NCI-H774 (cell line): ENCODE measurements around the gene DDX21.
A peak's percentile ranks its signal among the peaks of the same experiment; 100 is the strongest.
"Not testable (repeated sequence)": the region's sequence is repeated elsewhere in the genome, so short reads cannot be mapped to it uniquely, and the experiment has no call there.

Experiments
- DNase-seq: peaks from one replicate; lab custom pipeline; 2025; lab: John Stamatoyannopoulos, UW

The DDX21 gene

DNA sequence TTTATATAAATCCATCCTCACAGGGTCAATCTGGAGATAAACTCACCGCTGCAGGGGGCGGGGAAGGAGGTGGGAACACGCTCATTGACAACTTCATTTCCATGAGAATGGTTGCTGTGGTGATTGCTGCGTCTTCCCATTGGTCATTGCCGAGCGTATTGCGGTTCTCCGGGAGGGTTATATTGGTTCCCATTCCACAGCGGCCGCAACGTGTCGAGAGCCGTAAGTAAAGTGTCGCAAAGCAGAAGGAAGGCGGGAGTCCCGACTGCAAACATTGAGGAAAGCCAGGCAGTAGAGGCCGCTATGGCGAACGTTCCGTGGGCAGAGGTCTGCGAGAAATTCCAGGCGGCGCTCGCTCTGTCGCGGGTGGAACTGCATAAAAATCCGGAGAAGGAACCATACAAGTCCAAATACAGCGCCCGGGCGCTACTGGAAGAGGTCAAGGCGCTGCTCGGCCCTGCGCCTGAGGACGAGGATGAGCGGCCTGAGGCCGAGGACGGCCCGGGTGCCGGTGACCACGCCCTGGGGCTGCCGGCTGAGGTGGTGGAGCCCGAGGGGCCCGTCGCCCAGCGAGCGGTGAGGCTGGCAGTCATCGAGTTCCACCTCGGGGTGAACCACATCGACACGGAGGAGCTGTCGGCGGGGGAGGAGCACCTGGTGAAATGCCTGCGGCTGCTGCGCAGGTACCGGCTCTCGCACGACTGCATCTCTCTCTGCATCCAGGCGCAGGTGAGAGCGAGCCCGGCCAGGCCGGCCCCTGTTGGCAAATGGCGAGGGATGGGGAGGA, 32.8 kb downstream of the DDX21 start, which contains the start of gene KIFBP:
TSS of gene KIFBP (plus strand) at position 274 of the 787 bp plus-strand sequence. CDS start at position 304, 30 bp downstream.
- DNase-seq = peak; percentile 93

DNA sequence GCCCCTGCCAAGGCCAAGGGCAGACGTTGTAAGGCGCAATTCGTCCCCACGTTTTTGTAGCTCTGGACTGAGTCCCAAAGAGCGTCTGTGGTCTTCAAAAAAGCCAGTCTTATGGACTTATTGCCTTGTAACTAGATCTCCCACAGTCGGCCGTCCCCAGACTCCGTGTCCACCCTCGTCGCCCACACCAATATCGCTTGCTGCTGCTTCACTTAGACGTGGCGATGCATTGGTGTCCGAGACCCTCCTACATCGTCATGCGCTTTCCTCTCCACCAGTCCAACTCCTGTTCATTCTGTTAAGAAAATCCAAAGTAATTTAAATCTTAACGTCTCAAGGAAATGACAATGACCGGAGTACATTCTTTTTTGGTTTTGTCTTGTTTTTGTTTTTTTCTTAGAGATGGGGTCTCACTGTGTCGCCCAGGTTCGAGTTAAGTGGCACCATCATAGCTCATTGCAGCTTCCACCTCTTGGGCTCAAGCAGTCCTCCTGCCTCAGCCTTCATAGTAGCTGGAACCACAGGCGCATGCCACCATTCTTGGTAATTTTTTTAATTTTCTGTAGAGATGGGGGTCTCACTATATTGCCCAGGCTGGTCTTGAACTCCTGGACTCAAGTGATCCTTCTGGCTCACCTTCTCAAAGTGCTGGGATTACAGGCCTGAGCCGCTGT, 33.5 kb downstream of the DDX21 start:
- DNase-seq = no peak

DNA sequence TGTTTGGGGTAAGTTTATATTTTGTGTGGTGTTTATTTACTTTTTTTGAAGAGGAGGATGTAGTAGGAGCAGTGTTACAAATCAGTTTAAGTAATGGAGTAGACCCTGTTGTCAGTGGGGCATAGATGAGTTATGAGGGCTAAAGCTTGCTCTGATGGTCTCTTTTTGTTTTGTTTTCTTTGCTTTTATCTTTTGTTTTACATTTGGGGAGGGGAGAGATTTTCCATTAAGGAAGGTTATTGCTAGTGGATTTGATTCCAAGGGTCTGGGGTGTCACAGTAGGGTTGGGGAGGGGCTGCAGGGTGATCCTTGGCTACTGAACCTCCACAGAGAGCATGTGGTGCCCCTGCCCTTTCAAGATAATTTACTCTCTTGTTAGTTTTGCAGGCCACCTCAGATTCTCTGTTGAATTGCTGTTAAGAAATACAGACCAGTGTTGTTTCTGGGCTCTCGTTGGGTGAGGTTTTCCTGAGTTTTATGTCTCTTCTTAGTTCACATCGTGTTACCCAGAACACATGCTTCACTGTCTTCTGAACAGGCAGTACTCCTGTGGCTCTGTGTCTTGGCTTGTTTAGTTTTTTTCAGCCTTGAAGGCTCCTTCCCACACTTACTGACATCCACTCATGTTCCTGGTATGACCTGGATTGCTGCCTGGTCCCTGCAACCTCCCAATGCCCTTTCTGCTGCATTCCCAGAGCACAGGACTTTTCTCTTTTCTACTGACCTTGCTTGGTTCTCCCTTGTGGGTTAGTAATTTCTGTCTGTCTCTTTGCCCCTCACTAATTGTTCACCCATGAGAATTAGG, 36.9 kb downstream of the DDX21 start:
- DNase-seq = no peak

DNA sequence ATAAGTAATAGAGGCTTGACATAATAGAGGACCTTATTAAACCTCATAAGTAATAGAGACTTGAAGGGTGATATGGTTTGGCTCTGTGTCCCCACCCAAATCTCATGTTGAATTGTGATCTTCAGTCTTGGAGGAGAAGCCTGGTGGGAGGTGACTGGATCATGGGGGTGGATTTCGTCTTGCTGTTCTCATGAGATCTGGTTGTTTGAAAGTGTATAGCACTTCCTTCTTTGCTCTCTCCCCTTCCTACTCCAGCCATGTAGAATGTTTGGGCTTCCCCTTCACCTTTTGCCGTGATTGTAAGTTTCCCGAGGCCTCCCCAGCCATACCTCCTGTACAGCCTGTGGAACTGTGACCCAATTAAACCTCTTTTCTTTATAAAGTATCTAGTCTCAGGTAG, 41.2 kb downstream of the DDX21 start:
- no peak for DNase-seq

DNA sequence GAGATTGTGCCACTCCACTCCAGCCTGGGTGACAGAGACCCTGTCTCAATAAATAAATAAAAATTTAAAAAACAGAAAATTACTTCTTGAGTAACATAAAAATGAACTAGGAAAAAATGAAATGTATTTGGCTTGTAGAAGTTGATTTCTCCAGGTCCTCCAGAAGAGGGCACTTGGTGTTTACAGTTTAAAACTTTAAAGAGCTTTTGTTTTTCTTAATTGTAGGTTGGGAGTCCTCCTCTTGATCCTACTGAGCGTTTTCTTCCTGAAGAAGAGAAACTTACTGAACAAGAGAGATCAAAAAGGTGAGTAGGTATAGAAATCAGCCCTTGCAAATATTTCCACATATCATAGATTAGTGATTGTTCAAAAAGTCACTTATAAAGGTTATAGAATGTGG, 48.9 kb downstream of the DDX21 start:
- DNase-seq = no peak

DNA sequence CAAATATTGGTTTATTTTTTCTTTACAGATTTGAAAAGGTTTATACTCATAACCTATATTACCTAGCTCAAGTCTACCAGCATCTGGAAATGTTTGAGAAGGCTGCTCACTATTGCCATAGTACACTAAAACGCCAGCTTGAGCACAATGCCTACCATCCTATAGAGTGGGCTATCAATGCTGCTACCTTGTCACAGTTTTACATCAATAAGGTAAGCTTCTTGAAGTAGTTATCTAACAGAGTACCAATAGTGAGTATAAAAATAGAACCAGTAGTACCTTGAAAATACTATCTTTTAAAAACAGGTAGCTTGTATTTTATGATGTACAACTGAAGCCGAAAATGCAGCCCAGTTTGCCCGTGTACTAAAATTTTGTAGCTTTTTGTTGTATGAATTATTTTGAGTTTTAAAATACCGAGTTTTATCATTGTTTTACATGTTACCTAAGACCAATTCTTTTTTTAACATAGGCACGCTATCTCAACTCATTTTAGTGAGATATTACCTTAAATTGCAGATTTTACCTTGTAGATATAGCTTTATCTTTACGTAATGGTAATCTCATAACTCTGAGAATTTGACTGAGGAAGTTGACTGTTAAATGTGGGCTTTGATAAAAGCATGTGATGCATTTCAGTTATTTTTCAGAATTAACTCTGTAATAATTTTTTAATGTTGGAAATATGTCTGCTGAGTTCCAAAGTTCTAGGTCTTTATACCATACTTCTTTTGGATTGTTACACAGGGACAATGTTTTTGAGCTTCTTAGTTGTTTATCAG, 49.9 kb downstream of the DDX21 start:
- no peak for DNase-seq

DNA sequence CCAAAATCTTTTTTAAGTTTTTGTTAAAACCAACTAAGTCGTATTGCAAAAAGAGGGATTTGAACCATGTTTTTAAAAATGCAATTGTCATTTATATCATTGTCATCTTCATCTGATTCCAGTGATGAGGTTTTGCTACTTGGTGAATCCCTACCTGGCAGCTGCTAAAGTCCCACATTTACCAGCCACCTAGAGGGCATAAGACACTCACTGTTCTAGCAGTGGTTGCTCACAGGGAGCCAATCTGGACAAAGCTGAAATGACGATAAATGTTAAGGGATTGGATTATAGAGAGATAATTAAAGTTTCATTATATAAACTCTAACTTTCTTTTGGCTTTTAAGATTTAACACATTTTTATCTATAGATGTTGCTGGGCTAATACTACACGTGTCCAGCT, 51.3 kb downstream of the DDX21 start:
- no peak for DNase-seq

DNA sequence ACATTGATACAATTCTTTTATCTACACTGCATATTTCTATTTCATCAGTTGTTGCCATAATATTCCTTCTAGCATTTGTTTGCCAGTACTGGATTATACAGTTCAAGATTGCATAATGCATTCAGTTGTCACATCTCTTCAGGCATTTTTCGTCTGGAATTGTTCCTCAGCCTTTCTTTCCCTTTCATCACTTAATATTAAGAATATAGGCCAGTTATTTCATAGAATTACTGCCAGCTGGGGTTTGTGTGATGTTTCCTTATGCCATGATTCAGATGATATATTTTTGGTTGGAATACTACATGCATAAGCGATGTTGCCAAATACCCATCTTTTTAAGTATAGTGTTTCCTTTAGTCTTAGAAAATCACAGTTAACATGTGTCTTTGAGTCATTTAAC, 53.4 kb downstream of the DDX21 start:
- DNase-seq = no peak

DNA sequence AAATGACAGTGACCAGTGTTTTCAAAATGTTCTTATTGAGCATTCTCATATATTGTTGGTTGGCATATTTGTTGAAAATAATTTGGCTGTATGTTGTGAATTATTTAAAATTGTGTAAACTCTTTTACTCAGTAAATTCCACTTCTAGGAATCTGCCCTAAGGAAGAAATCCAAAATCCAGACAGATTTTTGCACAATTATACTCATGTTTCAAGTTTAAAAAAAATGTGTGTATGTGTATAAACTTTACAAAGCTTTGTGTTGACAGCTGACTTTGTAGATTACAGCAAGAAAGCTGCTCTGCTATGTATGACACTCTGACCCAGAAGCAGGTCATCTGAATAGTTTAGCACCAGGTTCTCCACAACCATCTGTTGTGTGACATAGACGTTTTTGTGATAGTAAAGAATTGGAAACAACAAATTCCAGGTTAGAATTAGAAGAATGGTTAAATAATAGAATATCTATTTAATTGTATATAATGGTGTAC, 54.2 kb downstream of the DDX21 start:
- DNase-seq = no peak

DNA sequence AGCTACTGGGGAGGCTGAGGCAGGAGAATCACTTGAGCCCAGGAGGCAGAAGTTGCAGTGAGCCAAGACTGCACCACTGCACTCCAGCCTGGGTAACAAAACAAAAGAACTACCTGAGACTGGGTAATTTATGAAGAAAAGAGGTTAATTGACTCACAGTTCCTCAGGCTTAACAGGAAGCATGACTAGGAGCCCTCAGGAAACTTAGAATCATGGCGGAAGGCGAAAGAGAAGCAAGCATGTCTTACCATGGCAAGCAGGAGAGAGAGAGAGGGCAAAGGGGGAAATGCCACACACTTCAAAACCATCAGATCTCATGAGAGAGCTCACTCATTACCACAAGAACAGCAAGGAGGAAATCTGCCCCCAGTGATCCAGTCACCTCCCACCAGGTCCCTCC, 56.8 kb downstream of the DDX21 start:
- DNase-seq = not testable (repeated sequence)

DNA sequence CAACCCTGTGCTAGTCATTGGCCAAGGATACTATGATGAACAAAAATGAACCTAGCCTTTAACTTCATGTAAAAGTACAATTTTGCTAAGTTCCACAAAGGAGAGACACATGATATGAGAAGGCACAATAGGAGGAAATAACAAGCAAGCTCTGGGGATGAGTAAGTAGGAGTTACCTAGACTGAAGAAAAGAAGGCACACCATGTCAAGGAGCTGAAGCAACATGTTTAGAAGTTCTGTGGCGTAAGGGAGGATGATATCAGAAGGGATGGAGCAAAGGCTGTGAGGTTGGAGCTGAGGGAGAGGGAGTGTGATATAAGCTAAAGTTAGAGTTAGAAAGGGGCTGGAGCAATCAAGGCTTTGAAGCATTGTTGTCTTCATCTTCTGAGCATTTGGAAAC, 58.2 kb downstream of the DDX21 start:
- no peak for DNase-seq

DNA sequence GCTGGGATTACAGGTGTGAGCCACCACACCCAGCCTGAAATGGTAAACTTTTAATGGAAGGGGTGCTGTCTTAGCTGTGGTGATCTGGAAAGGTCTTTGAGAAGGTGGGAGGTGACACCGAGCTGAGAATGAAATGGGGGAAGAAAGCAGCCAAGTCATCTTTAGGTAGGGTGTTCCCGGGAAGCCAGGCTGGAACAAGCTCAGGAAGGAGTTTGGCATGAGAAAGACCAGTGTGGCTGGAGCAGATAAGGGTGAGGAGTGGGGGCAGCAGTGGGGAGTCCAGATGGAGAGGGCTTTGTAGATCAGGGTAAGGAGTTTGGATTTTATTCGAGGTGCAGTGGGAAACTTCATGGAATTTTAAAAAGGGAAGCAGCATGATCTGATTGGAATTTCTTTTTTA, 62.6 kb downstream of the DDX21 start:
- no peak for DNase-seq

DNA sequence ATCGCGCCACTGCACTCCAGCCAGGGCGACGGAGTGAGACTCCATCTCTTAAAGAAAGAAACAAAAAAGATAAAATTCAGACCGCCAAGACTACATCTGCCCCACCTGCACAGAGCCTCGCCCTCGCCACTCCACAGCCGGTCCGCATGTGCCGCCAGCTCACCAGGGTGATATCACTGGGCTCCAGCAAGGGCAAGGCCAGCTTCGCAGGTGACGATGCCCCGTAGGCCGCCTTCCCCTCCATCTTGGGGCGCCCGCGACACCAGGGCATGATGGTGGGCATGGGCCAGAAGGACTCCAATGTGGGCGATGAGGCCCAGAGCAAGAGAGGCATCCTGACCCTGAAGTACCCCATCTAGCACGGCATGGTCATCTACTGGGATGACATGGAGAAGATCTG, 66.6 kb downstream of the DDX21 start:
- no peak for DNase-seq

DNA sequence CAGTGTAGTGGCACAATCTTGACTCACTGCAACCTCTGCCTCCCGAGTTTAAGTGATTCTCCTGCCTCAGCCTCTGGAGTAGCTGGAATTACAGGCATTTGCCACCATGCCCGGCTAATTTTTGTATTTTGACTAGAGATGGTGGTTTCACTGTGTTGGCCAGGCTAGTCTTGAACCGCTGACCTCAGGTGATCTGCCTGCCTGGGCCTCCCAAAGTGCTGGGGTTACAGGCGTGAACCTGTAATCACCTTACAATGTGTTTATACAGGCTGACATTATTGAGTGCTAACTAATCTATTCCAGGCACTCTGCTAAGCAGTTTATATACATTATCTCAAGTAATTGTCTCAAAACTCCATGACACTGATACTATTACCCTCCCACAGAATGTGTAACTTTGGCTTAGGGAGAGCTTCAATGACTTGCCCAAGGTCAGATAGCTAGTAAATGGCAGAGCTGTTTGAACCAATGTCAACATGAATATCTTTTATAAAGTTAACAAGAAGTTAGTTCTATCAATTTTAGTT, 69.5 kb downstream of the DDX21 start:
- no peak for DNase-seq

DNA sequence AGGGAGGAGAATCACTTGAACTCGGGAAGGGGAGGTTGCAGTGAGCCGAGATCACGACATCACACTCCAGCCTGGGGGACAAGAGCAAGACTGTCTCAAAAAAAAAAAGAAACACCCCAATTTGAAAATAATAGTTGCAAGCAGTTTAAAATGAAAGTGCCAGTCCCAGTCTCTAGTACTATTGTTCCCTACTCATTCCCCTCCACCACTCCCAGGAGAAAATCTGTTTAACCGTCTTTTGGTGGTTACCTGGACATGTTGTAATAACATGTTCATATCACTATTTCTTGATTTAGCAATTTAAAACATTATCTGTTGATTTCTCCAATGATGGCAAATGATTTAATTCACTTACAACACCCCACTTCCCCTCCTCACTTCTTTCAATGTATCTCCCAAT, 77.3 kb downstream of the DDX21 start:
- DNase-seq = no peak
